ENCODE data around the gene GNAS.
"Not testable (repeated sequence)": the region's sequence is repeated elsewhere in the genome, so short reads cannot be mapped to it uniquely, and the experiment has no call there.

Gene GNAS

DNA sequence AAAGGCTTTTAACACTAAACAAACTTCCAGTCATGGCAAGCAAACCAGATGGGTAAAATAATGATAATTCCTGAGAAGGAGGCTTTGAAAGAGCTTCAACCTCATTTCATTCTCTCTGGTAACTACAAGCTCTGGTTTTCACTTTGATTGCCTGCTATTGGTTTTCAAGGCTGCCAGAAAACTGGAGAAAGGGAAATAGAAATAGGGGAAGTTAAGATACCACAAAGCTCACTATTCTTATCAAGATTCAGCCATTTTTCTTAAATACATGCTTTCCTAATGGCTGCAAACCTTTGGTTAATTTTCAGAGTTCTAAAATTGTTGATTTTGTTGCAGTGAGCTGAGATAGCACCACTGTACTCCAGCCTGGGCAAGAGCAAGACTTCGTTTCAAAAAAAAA lies 86.0 kb downstream of the GNAS start:
- DNase-seq, result no peak

DNA sequence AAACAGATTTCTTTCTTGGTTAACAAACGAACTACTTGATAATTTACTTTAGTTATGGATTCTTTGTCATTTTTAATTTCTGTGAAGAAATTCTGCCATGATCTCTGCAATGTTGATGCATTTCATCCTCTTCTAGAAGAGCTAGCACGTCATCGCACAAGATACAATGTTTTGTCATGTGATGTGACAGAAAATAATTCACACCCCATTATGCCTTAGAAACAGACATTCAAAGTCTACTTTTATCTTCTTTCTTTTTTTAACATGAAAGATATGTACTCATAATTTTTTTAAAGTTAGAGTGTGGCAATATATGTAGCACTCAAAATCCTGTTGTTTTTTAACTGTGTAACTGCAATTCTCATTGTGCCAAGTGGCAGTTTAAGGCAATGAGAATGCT lies 89.0 kb downstream of the GNAS start:
- DNase-seq, result no peak

DNA sequence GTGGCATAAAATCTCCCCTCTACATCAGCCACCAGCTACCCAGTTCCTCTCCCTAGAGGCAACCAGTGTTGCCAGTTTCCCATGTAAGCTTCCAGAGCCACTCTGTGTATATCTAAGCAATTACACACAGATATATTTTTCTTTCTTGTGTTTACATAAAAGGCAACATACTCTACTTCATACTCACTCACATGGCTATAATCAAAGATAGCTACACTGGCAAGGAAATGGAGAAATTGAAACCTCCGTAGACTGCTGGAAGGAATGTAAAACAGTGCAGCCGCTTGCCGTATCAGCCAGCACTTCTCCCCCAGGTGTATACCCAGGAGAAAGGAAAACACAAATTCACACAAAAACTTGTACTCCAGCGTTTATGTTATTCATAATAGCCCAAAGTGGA lies 90.0 kb downstream of the GNAS start:
- no peak for DNase-seq

DNA sequence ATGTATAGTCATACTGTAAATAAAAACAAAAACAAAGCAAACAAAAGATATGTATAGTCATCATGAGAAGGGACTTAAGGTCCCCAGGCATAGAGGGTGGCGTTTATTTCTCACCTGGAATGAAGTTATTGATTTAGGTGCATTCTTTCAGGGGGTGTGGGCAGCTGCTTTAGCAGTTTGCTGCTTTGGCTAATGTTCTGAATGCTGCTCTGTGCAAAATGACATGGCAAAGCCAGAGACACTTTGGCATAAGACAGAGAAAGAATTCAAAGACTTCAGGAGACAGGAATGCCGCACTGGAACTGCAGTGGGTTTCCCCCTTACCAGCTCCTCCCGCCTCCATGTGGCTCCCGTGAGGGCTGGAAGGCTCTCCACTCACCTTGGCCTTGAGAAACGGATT lies 92.1 kb downstream of the GNAS start:
- DNase-seq, result no peak

- DNase-seq, result no peak
Observed at GRCh38 chr20:58945965-58946631, 93.6 kb downstream of the GNAS start.

- DNase-seq, result not testable (repeated sequence)
Observed at GRCh38 chr20:58947797-58948388, 95.4 kb downstream of the GNAS start.

- no peak for DNase-seq
Observed at GRCh38 chr20:58950603-58951002, 98.1 kb downstream of the GNAS start.

GRCh38 chr20:58953050-58953449 lies 100.5 kb downstream of the GNAS start:
- DNase-seq, result no peak

DNA sequence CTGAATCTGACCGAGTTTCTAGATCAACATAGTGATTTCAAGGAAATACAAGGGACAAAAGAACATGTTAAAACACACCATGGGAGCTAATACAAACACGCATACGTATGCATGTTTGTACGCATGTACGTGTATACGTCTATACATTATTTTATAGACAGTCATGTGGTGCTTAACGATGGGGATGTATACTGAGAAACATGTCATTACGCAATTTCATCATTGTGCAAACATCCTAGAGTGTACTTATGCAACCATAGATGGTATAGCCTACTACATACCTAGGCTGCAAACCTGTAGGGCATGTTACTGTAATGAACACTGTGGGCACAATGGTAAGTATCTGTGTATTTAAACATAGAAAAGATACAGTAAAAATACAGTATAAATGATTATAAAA lies 103.6 kb downstream of the GNAS start:
- DNase-seq, result no peak

DNA sequence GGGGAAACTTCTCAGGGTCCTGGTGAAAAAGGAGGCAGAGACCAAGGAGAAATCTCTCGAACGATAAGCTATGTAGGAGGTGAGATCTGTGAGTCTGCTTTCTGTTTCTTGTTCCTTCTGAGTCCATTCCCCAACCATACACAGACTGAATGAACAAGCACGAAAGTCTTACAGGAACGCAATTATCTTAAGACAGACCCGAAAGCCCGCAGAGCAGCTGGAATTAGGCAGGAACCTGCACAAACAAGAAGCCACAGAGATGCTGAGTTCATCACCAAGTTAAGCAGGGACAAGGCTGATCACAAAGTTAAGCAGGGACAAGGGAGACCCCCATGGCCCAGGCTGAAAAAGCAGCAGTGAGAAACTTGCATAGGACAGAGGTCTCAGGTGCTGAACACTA lies 107.1 kb downstream of the GNAS start:
- no peak for DNase-seq
